SK-N-SH (cell line): ENCODE results near the gene AP3S2. TPM values are rescaled to one million over a fixed set of nuclear protein-coding genes. Genes with fewer than 3 reads are reported as not detected.

Source experiments
- CTCF ChIA-PET: fragments of 300-600, 350-600 bp; formaldehyde crosslinking; extraction: SDS; loops from one replicate; lab custom pipeline; 2021; lab: Yijun Ruan, JAX
- POLR2A ChIA-PET: fragments of 350-600 bp; sonication (Branson Sonifier 250); formaldehyde crosslinking; extraction: SDS; loops from one replicate; lab custom pipeline; 2020; ENCODE audit warnings: antibody characterized with exemption, inconsistent platforms; lab: Yijun Ruan, JAX
- DNase-seq: peaks from one replicate; pipeline ENCODE4 v3.0.0; 2012
- H2AFZ ChIP-seq: fragments of 200-600 bp; sonication (generic); 2 replicates; pipeline ENCODE4 v1.8.1; 2016; ENCODE audit warnings: antibody characterized with exemption, mild to moderate bottlenecking, low read depth
- H3F3A ChIP-seq: fragments of 200-600 bp; sonication (generic); replicated peaks from 2 replicates; pipeline ENCODE3; 2016; ENCODE audit warnings: antibody characterized with exemption, mild to moderate bottlenecking; ENCODE audit not compliant: insufficient read depth
- H3K27ac ChIP-seq, 2 experiments: fragments of 200-500 bp in 1 of 2; fragments of 200-600 bp in 1 of 2; sonication (Bioruptor generic) in 1 of 2; sonication (generic), shearing (Covaris generic) in 1 of 2; 2 replicates each; pipeline versions ENCODE4 v1.5.1 to v1.6.1; 2014 to 2016; ENCODE audit warnings: low read depth in 2 of 2, inconsistent platforms in 1 of 2, low read length in 1 of 2, mild to moderate bottlenecking in 1 of 2, mixed read lengths in 1 of 2
- H3K27me3 ChIP-seq: fragments of 200-600 bp; sonication (generic), shearing (Covaris generic); 2 replicates; pipeline ENCODE4 v1.6.1; 2016; ENCODE audit warnings: mixed run types; ENCODE audit not compliant: insufficient read depth
- H3K36me3 ChIP-seq, 2 experiments: fragments of 200-500 bp in 1 of 2; fragments of 200-600 bp in 1 of 2; sonication (Bioruptor generic) in 1 of 2; sonication (generic) in 1 of 2; replicated peaks in 1 of 2; 2 replicates each; pipeline versions ENCODE3 to v1.5.1; 2014 to 2016; ENCODE audit warnings: low read length in 1 of 2, mild to moderate bottlenecking in 1 of 2; ENCODE audit not compliant: insufficient read depth in 2 of 2, control insufficient read depth in 1 of 2
- H3K4me1 ChIP-seq, 2 experiments: fragments of 200-500 bp in 1 of 2; fragments of 200-600 bp in 1 of 2; sonication (Bioruptor generic) in 1 of 2; sonication (generic), shearing (Covaris generic) in 1 of 2; 2 replicates each; pipeline versions ENCODE4 v1.5.1 to v1.6.1; 2014 to 2016; ENCODE audit warnings: low read depth in 1 of 2, low read length in 1 of 2, mixed run types in 1 of 2; ENCODE audit not compliant: insufficient read depth in 2 of 2, control insufficient read depth in 1 of 2
- H3K4me2 ChIP-seq: fragments of 200-600 bp; sonication (generic), shearing (Covaris generic); 2 replicates; pipeline ENCODE4 v1.6.1; 2017; ENCODE audit warnings: mixed run types
- H3K4me3 ChIP-seq, 2 experiments: fragments of 200-500 bp in 1 of 2; fragments of 200-600 bp in 1 of 2; sonication (Bioruptor generic) in 1 of 2; sonication (generic), shearing (Covaris generic) in 1 of 2; 2 replicates each; pipeline versions ENCODE4 v1.5.1 to v1.8.1; 2014 to 2016; ENCODE audit warnings: low read depth in 2 of 2, inconsistent platforms in 1 of 2, low read length in 1 of 2, mild to moderate bottlenecking in 1 of 2, mixed read lengths in 1 of 2, moderate library complexity in 1 of 2
- H3K79me2 ChIP-seq: fragments of 200-600 bp; sonication (generic); 2 replicates; pipeline ENCODE4 v1.8.1; 2017; ENCODE audit warnings: mild to moderate bottlenecking; ENCODE audit not compliant: insufficient read depth
- H3K9ac ChIP-seq: fragments of 200-600 bp; sonication (generic); 2 replicates; pipeline ENCODE4 v1.6.1; 2017; ENCODE audit warnings: mixed run types
- H3K9me2 ChIP-seq: fragments of 200-600 bp; sonication (generic); 2 replicates; pipeline ENCODE4 v1.6.1; 2017; ENCODE audit warnings: mixed run types
- H3K9me3 ChIP-seq: fragments of 200-600 bp; sonication (generic); 2 replicates; pipeline ENCODE4 v1.6.1; 2017; ENCODE audit warnings: mixed run types, mild to moderate bottlenecking, moderate library complexity
- H4K20me1 ChIP-seq: fragments of 200-600 bp; sonication (generic); 2 replicates; pipeline ENCODE4 v1.6.1; 2017; ENCODE audit warnings: mild to moderate bottlenecking, mixed run types; ENCODE audit not compliant: insufficient read depth
- CHD2 ChIP-seq: fragments of 150-350 bp; IDR thresholded peaks from 2 replicates; pipeline ENCODE4 v1.6.1; 2018; ENCODE audit warnings: low read length; ENCODE audit not compliant: partially characterized antibody
- ELF1 ChIP-seq: IDR thresholded peaks from 2 replicates; pipeline ENCODE4 v1.4.0; 2012
- EP300 ChIP-seq, 2 experiments: IDR thresholded peaks; 2 replicates each; pipeline versions ENCODE4 v1.4.0 to v1.6.1; 2012; ENCODE audit warnings: borderline replicate concordance in 1 of 2, low read depth in 1 of 2, low read length in 1 of 2
- FOXJ3 ChIP-seq: sonication (generic); formaldehyde crosslinking; IDR thresholded peaks from 2 replicates; pipeline ENCODE4 v1.5.1; 2020; ENCODE audit warnings: mild to moderate bottlenecking, missing genetic modification reagents
- FOXM1 ChIP-seq: IDR thresholded peaks from 2 replicates; pipeline ENCODE4 v1.4.0; 2012; ENCODE audit warnings: low read depth, mild to moderate bottlenecking
- GATA2 ChIP-seq: sonication (generic); formaldehyde crosslinking; IDR thresholded peaks from 2 replicates; pipeline ENCODE4 v1.5.0; 2020; ENCODE audit warnings: mild to moderate bottlenecking, missing genetic modification reagents
- MEF2A ChIP-seq: IDR thresholded peaks from 2 replicates; pipeline ENCODE4 v1.4.0; 2012; ENCODE audit warnings: low read depth, borderline replicate concordance
- MXI1 ChIP-seq: IDR thresholded peaks from 2 replicates; pipeline ENCODE4 v1.6.1; 2012; ENCODE audit warnings: mild to moderate bottlenecking, low read depth, low read length, improper control_type of control experiment
- NRF1 ChIP-seq: IDR thresholded peaks from 2 replicates; pipeline ENCODE4 v1.6.1; 2012; ENCODE audit warnings: low read depth, mild to moderate bottlenecking, low read length
- POLR2AphosphoS5 ChIP-seq: IDR thresholded peaks from 2 replicates; pipeline ENCODE4 v1.6.1; 2012; ENCODE audit warnings: low read depth, low read length
- RAD21 ChIP-seq: IDR thresholded peaks from 2 replicates; pipeline ENCODE4 v1.6.1; 2012; ENCODE audit warnings: mild to moderate bottlenecking, low read length
- RCOR1 ChIP-seq: fragments of 150-350 bp; IDR thresholded peaks from 2 replicates; pipeline ENCODE4 v1.6.1; 2017; ENCODE audit warnings: antibody characterized with exemption, low read length
- RFX5 ChIP-seq: IDR thresholded peaks from 2 replicates; pipeline ENCODE4 v1.6.1; 2012; ENCODE audit warnings: mild to moderate bottlenecking, improper control_type of control experiment, low read length
- RXRA ChIP-seq: IDR thresholded peaks from 2 replicates; pipeline ENCODE4 v1.4.0; 2012; ENCODE audit warnings: low read depth, mild to moderate bottlenecking, borderline replicate concordance
- SIN3A ChIP-seq: IDR thresholded peaks from 2 replicates; pipeline ENCODE4 v1.6.1; 2012; ENCODE audit warnings: low read depth, mild to moderate bottlenecking, low read length, moderate library complexity, borderline replicate concordance
- TAF1 ChIP-seq: IDR thresholded peaks from 2 replicates; pipeline ENCODE4 v1.6.1; 2012; ENCODE audit warnings: low read depth, mild to moderate bottlenecking, low read length, moderate library complexity, borderline replicate concordance
- YY1 ChIP-seq: IDR thresholded peaks from 2 replicates; pipeline ENCODE4 v1.4.0; 2012; ENCODE audit warnings: low read depth, mild to moderate bottlenecking
- WGBS: methylation state at CpG from one replicate; pipeline ENCODE4 v1.1.6; 2017; ENCODE audit warnings: low lambda C conversion rate; 5-methylcytosine and 5-hydroxymethylcytosine counted together
- polyA plus RNA-seq, 3 experiments: library from polyadenylated mRNA; depleted of rRNA; stranded (reverse); fragments of >200 nt; gene quantifications; 2 replicates each; pipeline ENCODE4 v1.2.3, GENCODE V29; 2012
- small RNA-seq, 7 experiments: library from RNA; depleted of rRNA; stranded (forward); fragments of <200 nt; gene quantifications; one replicate each; pipeline ENCODE3, GENCODE V24; 2012
- TF ChIP-seq, protein P1 (sequence below): IDR thresholded peaks from 2 replicates; pipeline ENCODE4 v1.4.0; 2012; ENCODE audit warnings: low read depth, borderline replicate concordance
- TF ChIP-seq, protein P2 (sequence below): IDR thresholded peaks from 2 replicates; pipeline ENCODE4; 2012
- TF ChIP-seq, protein P3 (sequence below): IDR thresholded peaks from 2 replicates; pipeline ENCODE4 v1.4.0; 2012; ENCODE audit warnings: low read depth, borderline replicate concordance

Gene AP3S2
- polyA plus RNA-seq, 1 of the 3 experiments (the other 2 are of a cell fraction): 11.9 TPM

DNA sequence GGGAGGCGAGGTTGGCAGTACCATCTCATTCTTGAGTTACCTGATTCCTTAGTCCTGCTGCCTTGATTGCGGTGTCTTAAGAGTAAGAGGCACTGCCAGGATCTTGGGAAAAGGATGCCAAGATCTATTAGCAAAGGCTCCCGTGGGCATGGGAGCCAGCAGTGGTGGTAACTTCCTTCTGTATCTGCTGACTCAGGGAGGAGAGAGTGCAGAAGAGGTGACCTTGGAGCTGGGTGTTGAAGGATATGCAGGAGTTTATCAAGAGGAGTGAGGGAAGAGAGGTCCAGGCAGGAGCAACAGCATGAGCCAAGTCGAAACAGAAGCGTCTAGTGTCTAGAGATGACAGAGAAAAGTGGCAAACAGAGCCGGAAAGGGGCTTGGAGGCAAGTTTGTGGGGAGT lies 113.2 kb downstream of the AP3S2 start:
- peaks cover 0 to 6% of the 10 kb centered on the region in 2 experiments; a peak in 1 of 4 replicates for H3K4me1 ChIP-seq
- POLR2A ChIA-PET: no interaction called here
- CTCF ChIA-PET: interaction anchor here (1.4 kb wide), 1 partner anchor 20 kb away, joined by 9 read pairs; no protein-coding TSS in a partner anchor
- 94% methylated on average over 6 of the region's 6 CpGs for WGBS
- no peak overlapping the region for H3K4me2 ChIP-seq
- H3K36me3 ChIP-seq: no peaks in the 10 kb centered on the region
- no peak overlapping the region for H3K9ac ChIP-seq
- H3K9me3 ChIP-seq: no peaks in the 10 kb centered on the region
- H3K79me2 ChIP-seq: no peaks in the 10 kb centered on the region
- H3K27ac ChIP-seq: no peak overlapping the region
- H3F3A ChIP-seq: peaks cover 5% of the 10 kb centered on the region
- H4K20me1 ChIP-seq: no peaks in the 10 kb centered on the region
- no peak for TF ChIP-seq EP300 (IDR thresholded peaks at IDR 0.05; ENCODE audit: borderline replicate concordance in 1 of 2, low read depth in 1 of 2, low read length in 1 of 2)
- no peak for TF ChIP-seq RFX5
- TF ChIP-seq CHD2: no peak
- TF ChIP-seq, protein P1, sequence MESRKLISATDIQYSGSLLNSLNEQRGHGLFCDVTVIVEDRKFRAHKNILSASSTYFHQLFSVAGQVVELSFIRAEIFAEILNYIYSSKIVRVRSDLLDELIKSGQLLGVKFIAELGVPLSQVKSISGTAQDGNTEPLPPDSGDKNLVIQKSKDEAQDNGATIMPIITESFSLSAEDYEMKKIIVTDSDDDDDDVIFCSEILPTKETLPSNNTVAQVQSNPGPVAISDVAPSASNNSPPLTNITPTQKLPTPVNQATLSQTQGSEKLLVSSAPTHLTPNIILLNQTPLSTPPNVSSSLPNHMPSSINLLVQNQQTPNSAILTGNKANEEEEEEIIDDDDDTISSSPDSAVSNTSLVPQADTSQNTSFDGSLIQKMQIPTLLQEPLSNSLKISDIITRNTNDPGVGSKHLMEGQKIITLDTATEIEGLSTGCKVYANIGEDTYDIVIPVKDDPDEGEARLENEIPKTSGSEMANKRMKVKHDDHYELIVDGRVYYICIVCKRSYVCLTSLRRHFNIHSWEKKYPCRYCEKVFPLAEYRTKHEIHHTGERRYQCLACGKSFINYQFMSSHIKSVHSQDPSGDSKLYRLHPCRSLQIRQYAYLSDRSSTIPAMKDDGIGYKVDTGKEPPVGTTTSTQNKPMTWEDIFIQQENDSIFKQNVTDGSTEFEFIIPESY: no peak
- TF ChIP-seq POLR2AphosphoS5: no peak
- TF ChIP-seq MEF2A: no peak
- TF ChIP-seq FOXM1: no peak
- no peak for TF ChIP-seq NRF1
- TF ChIP-seq TAF1: no peak
- TF ChIP-seq YY1: no peak
- no peak for TF ChIP-seq FOXJ3 (CRISPR knock-in tag)
- no peak for TF ChIP-seq RAD21
- TF ChIP-seq RXRA: no peak
- no peak for TF ChIP-seq RCOR1
- TF ChIP-seq SIN3A: no peak
- TF ChIP-seq GATA2 (CRISPR knock-in tag): no peak
- TF ChIP-seq, protein P2, sequence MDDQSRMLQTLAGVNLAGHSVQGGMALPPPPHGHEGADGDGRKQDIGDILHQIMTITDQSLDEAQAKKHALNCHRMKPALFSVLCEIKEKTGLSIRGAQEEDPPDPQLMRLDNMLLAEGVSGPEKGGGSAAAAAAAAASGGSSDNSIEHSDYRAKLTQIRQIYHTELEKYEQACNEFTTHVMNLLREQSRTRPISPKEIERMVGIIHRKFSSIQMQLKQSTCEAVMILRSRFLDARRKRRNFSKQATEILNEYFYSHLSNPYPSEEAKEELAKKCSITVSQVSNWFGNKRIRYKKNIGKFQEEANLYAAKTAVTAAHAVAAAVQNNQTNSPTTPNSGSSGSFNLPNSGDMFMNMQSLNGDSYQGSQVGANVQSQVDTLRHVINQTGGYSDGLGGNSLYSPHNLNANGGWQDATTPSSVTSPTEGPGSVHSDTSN: no peak
- TF ChIP-seq, protein P3, sequence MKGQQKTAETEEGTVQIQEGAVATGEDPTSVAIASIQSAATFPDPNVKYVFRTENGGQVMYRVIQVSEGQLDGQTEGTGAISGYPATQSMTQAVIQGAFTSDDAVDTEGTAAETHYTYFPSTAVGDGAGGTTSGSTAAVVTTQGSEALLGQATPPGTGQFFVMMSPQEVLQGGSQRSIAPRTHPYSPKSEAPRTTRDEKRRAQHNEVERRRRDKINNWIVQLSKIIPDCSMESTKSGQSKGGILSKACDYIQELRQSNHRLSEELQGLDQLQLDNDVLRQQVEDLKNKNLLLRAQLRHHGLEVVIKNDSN: no peak
- no peak for TF ChIP-seq ELF1
- TF ChIP-seq MXI1: no peak
- H3K4me3 ChIP-seq: no peak overlapping the region
- no peak for DNase-seq
- no peaks in the 10 kb centered on the region for H3K9me2 ChIP-seq
- H3K27me3 ChIP-seq: no peaks in the 10 kb centered on the region
- no peak overlapping the region for H2AFZ ChIP-seq

Small RNA genes within 50 kb of the gene (small RNA-seq; reads per million reads assigned to genes)
- gene MIR5009 (0 to 1.2 (median 0) reads per million in 7 experiments), gene MIR5094 (0 to 1.1 (median 0) reads per million in 7 experiments), gene RNU6-1111P (0 reads per million in 7 experiments), gene RNU7-111P (0 reads per million in 7 experiments)

Other genes with a start within 250 kb of the AP3S2 start
- gene KIF7, start 238.5 kb downstream of the AP3S2 start, polyA plus RNA-seq (2012; rRNA removed): 11.2 and 12.0 TPM in 2 replicates
- gene PLIN1, start 214.6 kb downstream of the AP3S2 start, polyA plus RNA-seq (2012; rRNA removed): 0.08 TPM in 2 replicates
- 6.1 and 7.0 TPM in 2 replicates for gene PEX11A, start 203.2 kb downstream of the AP3S2 start, polyA plus RNA-seq (2012; rRNA removed)
- 0.35 and 0.57 TPM in 2 replicates for gene WDR93, start 203.2 kb downstream of the AP3S2 start, polyA plus RNA-seq (2012; rRNA removed)
- gene MESP1, start 142.7 kb downstream of the AP3S2 start, polyA plus RNA-seq (2012; rRNA removed): 0.52 and 0.74 TPM in 2 replicates
- gene MESP2, start 117.7 kb downstream of the AP3S2 start, polyA plus RNA-seq (2012; rRNA removed): 0.21 and 0.31 TPM in 2 replicates
- gene ANPEP, start 79.1 kb downstream of the AP3S2 start, polyA plus RNA-seq (2012; rRNA removed): 25.8 and 51.0 TPM in 2 replicates
- 13.0 and 13.5 TPM in 2 replicates for gene ARPIN, start 19.0 kb upstream of the AP3S2 start, polyA plus RNA-seq (2012; rRNA removed)
- 2.4 and 2.7 TPM in 2 replicates for gene ZNF710, start 107.3 kb upstream of the AP3S2 start, polyA plus RNA-seq (2012; rRNA removed)
- 24.7 and 25.2 TPM in 2 replicates for gene IDH2, start 208.5 kb upstream of the AP3S2 start, polyA plus RNA-seq (2012; rRNA removed)